GM19397 (cell line): ENCODE results near the gene ADAMTS1.

Experiments used
- ATAC-seq: cut with Tn5 transposase; IDR thresholded peaks from one replicate; pipeline ENCODE4 v1.9.1; 2021; ENCODE audit warnings: mild to moderate bottlenecking, moderate library complexity; ENCODE audit not compliant: unreplicated experiment

ADAMTS1 gene

DNA sequence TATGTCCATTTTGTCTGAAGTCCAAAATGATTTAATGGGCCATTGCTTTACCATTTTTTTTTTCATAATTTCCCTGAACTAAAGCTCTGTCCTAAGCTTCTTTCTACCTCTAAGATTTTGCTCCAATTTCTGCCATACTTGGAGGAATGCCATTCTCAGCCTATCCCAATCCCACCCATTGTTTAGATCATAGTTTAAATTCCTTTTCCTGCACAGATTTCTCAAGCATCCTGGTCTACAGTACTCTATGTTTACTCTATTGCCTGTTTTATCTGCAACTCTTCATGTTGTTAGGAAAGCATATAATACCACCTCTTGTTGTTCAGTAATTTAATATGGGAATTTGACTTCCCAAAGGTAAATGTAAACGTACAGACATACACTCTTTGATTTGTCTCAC, 30.8 kb downstream of the ADAMTS1 start:
- ATAC-seq, result no peak

DNA sequence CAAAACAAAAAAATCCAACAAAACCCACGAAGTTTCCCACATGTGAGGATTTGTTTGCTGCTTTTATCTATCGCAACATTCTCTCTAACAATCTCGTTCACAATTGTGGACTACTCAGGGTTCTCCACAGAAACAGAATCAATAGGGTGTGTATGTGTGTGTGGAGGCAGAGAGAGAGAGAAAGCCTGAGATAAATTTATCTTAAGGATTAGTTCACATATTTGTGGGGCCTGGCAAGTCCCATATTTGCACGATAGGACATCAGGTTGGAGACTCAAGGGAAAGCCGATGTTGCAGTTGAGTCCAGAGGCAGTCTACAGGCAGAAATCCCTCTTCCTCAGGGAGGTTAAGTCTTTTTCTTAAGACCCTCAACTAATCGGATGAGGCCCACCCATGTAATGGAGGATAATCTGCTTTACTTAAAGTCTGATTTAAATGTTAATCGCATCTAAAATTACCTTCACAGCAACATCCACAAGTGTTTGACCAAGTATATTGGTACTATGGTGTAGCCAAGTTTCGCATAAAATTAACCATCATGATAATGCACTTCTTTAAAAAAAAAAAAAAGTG, 31.7 kb downstream of the ADAMTS1 start:
- ATAC-seq, result no peak

DNA sequence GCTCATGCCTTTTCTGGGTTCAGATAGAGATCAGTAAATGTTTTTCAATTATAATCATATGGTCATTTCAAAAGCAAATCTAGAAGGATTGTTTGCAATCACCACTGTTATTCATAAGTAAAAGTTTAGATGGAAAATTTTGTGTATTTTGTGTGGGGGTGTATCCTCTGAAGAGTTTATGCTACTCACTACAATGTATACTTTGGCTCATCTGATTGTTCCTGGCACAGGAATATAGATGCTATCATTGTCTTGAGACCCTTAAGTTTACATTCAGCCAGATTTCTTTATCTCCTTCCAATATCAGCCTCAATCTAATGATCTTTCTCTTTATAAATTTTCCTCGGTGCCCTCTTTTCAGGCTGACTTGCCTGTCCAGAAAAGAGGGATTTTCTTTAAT, 33.0 kb downstream of the ADAMTS1 start:
- no peak for ATAC-seq

DNA sequence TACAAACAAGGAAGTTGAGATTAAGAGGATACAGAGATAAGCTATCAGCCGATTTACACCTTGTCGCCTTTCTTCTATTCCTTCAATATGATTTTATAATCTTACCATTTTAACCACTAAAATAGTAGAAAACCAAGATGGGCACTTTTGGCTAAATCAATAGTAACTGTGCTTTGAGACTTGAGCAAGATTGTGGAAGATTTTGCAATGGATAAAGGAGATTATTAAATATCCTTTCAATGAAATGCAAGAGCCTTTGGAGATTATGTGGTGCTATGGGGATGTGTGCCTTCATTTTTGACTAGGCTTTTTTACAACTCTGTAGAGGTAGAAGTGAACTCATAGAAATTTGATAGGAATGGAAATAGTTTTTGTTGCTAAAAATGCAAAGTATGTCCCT, 33.7 kb downstream of the ADAMTS1 start:
- no peak for ATAC-seq

DNA sequence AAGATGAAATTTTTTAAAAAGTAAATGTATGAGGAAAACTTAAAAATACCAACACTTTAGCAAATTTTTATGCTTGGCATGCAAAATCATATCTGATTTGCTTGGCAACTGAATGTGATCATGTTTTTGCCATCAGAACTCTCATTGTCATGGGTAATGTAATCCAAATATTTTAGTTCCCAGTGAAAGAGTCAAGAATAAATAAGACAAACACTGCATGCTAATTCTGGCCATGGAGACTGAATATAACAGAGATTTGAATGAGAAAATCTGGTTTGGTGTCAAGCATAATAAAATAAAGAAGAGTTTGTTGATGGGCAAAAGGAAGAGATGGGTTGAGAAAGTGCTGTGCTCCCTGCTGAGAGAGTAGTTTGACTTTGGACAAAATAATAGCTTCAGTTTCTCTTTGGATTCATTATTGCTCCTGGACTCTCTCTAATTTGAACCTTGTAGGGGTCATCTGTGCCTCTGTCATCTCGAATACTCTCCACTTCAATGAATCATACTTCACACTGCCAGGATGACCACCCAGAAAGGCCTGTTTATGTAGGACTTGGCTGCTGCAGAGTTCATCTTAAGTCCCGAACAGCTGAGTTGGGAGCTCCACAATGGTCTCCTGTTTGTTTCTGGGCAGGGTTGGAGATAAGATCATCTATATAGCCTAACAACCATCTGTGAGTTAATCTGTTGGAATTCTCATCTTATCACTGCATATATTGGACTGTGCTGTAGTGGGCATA, 34.4 kb downstream of the ADAMTS1 start:
- no peak for ATAC-seq

DNA sequence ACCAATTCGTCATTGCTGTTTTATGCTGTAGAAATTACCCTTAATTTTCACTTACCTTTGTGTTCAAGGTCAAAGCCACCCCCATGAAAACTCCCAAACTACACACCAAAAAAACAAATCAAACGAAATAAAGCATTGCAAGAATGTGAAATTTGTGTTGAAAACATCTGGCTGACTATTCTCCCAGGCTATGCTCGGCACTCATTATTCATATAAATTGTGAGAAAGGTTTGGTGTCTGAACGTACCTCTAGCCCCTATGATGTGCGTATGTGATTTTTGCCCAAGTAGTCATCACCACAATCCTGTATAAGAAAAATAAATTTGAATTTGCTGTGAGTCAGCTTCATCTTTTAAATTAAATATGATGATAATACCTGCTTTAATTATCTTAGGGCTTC, 34.9 kb downstream of the ADAMTS1 start:
- ATAC-seq, result no peak

DNA sequence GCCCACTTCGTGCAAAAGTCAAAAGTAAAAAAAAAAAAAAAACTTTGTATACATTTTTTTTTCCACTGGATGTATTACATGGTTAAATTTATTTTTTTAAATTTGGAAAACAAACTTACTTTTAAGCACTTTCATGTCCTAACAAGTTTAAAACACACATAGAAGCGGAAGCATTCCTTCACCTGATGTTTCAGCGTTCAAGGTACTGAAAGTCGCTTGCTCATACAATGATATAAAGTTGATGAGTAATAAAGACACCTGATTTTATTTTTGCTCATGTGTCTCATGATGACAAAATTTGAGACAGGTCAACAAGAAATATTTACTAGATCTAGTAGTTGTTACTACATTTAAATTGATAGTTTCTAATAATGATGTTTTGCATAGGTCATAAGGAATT, 35.5 kb downstream of the ADAMTS1 start:
- no peak for ATAC-seq

DNA sequence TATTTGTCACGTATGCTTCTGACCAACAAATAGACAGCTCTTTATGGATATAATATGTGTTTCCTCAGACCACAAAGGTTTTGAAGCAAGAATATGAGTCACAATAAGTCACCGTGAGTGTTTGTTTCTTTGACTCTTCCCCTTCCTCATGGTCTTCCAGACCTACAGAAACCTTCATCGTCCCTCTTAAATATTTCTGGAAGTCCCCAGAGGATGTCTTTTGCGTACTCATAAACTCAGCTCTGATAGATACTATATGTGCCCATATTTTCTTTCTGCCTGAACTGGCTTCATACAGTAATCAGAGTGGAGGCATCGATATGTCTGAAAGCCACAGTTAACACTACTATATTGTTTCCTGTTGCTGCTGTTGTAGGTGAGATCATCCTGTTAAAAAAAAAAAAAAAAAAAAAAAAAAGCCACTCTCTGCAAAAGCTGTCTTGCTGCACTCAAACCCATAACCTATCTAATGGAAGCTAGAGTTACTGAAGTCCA, 38.4 kb downstream of the ADAMTS1 start:
- ATAC-seq, result no peak

DNA sequence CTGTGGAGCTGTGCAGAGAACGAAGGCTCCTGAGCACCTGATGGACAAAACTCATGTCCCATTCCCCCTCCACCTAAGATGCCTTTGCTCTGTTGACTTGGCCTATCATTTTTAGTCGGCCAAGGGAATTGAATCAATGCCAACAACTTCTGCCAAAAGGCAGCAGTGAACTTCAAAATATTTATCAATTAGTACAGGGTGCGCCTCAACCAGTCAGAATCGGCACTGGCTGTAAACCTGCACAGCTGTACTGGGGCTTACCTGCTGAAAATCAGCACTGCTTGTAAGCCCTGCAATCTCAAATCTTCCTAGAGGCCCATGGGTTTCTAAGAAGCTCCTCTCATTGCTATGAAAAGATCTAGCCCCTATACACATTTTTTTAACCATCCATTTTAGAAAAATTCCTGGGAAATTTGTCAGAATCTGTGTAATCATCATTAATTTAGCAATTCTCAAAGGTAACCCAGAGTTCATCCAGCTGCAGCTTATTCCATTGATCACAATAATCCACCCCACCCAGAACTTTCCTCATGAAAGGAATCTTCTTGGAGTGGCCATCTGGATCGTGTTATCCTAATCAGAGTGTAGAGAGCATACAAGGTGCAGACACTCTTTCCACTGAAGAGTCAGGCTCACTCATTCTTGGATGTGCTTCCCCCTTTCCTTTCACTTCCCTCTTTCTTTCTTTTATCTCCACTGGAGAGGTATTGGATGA, 40.2 kb downstream of the ADAMTS1 start:
- ATAC-seq, result no peak

DNA sequence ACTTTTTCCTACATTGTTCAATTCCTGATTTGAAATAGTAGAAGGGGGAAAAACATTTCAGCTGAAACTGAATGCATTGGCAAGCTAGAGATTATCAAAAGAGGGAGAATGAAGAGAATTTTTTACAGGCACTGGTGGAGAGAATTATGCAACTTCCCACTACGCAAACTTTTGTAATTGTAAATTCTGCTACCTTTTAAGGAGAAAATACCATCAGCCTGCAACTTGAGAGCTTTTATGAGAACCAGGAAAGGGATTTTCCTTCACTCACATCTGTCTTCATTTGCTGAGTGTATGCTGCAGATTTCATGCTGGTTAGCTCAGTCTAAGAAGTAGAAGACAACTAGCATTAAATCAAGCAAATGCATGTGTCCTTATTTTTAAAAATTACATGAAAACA, 43.7 kb downstream of the ADAMTS1 start:
- ATAC-seq, result no peak

DNA sequence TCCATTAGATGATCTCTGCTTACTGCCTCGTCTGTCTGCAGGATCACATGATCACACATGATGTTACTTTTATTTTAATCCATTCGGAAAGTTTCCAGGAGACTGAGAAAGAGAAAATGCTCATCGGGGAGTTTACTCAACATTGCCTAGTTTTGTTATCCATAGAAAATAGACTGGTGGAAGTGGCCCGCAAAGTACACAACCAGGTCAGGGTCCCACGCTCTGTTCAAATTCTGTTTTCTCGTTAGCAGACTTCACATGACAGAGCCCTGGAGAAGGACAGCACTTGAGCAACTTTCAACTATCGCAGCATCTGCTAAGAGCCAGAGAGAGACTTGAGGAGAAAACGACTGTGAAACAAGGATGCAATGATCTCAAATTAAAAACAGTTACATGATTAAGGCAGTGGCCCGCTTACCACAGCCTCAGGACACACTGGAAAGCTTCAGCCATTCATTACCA, 44.2 kb downstream of the ADAMTS1 start:
- no peak for ATAC-seq

DNA sequence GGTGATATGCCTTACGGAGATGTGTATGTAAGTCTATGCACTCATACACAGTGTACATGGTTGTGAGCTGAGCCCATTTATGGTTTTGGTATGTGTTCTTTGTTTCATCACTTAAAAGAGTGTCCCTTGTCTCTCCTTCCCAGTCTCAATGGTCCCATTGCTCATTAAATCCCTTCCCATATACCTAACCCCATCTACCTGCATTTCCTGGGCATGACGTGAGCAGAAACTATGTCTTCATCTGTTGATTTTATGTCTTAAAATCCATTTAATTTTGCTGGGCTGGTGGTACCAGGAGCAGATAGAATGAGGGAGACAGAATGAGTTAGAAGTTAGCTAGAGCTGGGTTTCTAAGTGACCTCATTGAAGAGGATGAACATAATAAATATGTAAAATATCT, 44.8 kb downstream of the ADAMTS1 start:
- no peak for ATAC-seq

DNA sequence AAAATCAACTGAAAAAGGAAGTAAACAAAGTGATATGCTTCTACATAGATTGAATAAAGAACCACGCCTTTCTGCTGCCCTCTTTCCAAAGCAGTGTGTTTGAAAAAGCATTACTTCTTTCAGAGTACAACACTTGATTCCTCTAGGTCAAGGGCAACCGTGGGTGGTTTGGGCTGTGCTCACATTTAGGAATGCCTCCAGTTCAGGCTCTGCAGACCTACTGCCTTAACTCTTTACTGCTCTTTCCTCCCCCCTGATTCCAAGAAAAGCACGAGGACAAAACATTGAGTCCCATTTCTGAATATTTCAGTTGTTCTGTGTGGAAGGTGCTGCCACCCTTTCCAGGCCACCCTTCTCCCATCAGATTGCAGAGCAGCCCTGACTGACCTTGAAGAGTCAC, 45.2 kb downstream of the ADAMTS1 start:
- no peak for ATAC-seq

DNA sequence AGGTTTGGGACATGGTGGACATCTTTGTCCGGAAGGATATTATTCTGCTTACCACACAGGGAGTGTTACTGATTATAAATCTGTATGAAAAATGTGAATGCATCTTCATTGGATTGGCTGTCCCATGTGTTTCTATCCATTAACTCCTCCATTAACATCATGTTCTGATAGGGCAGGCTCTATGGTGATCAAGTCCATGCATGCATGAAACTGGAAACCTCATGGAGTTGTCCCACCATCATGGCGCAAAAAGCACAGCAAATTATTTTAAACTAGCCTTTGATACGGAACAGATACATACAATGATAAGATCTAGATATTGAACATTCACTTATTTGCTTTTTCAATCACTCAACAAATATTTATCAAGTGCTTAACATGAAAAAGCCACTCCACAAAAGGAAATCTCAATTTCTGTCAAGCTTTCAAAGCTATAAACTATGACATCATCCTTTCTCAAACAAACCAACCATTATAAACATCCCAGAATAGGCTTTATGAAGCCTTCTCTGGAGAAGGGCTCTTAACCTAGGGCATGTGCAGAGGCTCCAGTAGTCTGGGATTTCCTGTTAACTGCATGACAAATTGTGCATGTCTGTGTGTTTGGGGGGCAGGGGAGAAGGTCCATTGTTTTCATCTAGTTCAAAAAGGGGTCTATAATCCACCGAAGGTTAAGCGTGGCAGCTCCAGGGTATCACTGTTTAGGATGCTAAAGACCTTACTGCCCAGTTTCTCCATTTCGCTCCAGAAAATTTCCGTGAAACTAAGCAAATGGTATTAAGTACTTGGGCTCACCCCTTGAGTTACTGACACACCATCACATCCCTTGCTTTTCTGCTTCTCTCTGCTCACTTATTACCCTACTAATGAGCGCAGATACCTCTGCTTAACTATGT, 46.1 kb downstream of the ADAMTS1 start:
- ATAC-seq, result no peak

DNA sequence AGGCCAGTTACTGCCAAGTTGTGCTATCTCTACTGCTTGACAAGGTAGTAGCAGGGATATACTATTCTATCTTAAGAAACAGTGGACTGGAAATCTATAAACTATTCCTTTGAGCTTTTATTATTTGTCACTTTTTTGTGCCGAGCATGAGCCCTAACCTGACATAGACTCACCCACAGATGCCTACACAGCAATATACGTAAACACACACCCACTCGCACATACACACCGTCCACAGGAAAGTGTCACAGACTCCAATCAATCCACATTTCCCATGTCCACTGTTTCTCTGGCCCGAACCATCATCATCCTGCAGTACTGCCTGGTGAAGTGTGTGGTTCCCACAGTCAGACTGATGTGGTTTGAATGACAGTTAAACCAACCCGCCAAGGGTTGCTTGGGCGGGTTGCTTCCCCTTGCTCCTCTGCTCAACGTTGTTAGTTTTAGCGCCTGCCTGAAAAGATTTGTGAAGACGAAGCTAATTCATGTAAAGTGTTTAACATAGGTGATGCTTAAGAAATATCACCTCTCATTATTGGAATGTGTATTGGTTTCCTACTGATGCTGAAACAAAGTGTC, 47.2 kb downstream of the ADAMTS1 start:
- no peak for ATAC-seq

DNA sequence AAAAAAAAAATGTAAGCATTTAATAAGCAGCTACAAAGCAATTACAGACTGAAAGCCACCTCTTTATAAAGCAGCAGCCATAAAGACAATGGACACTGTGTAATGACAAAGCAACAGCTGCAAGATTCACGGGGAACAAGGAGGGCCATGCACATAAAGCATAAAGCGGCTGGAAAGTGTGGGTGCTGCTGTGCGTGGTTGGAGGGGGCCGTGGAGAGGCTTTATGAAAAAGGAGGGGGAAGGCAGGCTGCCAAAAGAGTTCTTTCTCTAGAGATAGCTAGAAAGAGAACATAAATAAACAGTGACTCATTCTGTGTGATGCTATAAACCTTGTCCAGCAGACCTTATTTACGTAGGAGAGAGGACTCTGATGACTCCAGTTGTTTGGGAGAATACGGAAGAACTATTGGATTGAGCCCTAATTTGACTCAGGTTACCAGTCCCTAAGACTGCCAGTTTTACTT, 49.3 kb downstream of the ADAMTS1 start:
- ATAC-seq, result no peak

DNA sequence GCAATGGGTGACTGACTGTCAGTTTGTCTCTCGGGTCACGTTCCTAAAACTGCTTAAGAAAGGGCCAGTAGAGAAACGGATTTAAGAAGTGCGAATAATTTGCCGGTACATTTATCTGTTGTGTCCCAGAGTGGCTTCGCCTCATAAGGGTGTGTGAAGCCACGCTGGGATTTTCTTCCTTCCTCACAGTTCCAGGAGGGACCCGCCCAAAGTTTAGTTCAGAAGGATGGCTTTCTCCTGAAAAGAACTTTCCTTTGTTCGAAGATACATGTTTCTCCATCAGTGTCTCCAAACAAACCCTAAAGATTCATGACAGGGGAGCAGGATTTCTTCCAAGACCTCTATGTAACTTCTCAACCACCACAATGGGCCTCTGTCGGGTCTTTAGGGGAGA, 49.8 kb downstream of the ADAMTS1 start:
- ATAC-seq, result no peak

DNA sequence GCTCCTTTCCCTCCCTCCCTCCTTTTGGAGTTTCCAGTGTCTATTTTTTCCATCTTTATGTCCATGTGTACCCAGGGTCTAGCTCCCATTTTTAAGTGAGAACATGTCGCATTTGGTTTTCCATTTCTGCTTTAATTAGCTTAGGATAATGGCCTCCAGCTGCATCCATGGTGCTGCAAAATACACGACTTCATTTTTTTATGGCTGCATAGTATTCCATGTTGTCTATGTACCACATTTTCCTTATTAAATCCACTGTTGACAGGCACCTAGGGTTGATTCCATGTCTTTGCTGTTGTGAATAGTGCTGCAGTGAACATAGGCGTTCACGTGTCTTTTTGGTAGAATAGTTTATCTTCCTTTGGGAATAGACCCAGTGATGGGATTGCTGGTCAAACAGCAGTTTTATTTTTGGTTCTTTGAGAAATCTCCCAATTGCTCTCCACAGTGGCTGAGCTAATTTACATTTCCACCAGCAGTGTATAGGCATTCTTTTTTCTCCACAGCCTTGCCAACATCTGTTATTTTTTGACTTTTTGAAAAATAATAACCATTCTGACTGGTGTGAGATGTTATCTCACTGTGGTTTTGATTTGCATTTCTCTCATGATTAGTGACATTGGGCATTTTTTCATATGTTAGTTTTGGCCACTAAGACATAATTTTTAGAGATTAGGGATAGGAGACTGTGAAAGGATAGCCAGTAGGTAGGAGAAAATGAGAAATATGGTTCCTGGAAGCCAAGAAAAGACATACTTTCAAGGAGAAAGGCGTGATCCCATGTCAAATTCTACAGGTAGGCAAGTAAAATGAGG, 50.4 kb downstream of the ADAMTS1 start:
- ATAC-seq, result no peak

DNA sequence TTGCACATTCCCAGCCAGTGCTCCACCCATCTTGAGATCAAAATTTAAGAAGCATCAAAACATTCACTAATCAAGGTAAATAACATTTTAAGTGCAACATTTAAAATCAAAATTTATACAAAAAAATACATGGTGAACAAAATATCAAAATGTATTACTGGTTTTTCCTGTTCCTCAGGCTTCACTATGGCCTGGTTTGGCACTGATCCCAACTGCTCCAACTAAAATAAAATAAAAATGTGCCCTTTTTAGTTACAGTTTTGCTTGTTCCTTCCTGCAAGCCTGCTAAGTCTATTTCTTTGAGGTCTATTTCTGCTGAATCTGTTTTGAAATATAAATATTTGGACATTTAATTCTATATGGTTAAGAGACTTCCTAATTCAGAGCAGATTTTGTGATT, 54.9 kb downstream of the ADAMTS1 start:
- ATAC-seq, result no peak

DNA sequence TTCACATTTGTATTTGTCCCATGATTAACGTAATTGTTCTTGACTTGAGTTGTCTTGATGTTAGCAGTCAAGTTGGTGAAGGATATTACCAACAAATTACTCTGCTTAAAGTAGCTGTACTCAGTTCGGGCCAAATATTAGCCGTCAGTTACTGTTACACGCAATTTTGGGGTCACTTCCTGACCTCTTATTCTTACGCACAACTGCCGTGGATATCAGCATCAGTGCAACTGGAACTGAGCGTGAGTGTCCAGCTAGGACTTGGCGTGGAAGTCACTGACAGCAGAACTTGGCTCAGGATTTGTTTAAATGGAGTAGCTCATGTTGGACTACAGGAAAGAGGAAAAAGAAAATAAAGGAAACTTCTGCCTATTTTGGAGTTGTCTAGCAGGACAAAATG, 56.4 kb downstream of the ADAMTS1 start:
- no peak for ATAC-seq
